ENCODE data around the gene ALDH16A1. TPM values are rescaled to one million over a fixed set of nuclear protein-coding genes. Genes with fewer than 3 reads are reported as not detected.

ALDH16A1 gene
- total and polyA plus RNA-seq, 10 of the 15 experiments (the other 5 are each of a cell fraction or from before 2014, with no cell fraction given) = 1.7 to 49.3 (median 18.1) TPM

DNA sequence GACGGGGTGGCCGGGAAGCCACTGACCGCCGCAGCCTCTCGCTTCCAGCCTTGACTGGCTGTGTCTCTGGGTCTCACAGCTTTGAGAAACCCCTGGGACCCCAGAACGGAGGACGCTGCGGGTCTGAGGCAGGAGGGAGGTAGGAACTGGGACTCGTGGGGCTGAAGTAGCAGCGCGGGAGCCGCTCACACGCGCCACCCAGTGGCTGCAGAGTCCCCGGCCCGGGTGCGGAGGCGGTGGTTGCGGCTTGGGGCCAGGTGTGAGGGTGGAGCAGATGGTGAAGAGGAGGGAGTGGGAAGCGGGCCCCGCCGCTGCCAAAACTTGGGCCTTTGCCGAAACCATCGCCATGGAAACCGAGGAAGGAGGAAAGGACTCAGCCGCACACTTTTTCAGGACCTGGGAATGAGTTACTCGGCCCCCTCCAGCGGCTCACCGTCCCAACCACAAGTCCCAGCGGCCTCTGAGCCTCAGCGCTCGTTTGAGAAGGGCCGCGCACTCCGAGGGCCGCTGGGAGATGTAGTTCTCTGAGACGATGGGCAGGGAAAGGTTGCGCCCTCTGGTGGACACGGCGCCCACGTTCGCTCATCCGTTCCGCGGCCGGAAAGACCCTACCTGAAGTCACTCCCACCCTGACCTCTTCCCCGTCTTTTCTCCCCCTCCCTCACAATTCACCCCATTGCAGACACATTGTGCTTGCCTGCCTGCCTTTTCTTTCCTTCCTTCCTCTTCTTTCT lies 9.5 kb upstream of the ALDH16A1 start:
- H3K27ac ChIP-seq (ENCODE audit: control insufficient read depth, insufficient read depth) = peak overlapping the region; percentile 21; the same call in 1 of the 2 replicates
- H3K4me1 ChIP-seq (ENCODE audit: control insufficient read depth, insufficient read depth, low read length) = no peaks in the 10 kb centered on the region
- DNase-seq (ENCODE audit: low read depth, low spot score) (peak; percentile 80), ATAC-seq (peak; percentile 92), FAIRE-seq (peak; percentile 98)
- SMC1A ChIA-PET (ENCODE audit: uncharacterized antibody, unreplicated experiment) = interaction anchor here (0.6 to 3.0 kb wide), 5 partner anchors 27 to 218 kb away, joined by 3 to 14 read pairs (median 4); no protein-coding TSS in a partner anchor
- 1% methylated on average over 47 of the region's 47 CpGs for WGBS (ENCODE audit: insufficient coverage, insufficient replicate concordance, low lambda C conversion rate, missing lambda C conversion rate)
- H3K79me2 ChIP-seq (ENCODE audit: control insufficient read depth, insufficient read depth, low read length) = no peaks in the 10 kb centered on the region; the same call in 1 of the 2 replicates
- no peaks in the 10 kb centered on the region for H4K20me1 ChIP-seq (ENCODE audit: control insufficient read depth, insufficient read depth)
- no peaks in the 10 kb centered on the region for H3K9me3 ChIP-seq (replicated peaks; ENCODE audit: control insufficient read depth, insufficient read depth, low read length)
- POLR2A ChIA-PET = interaction anchor here (1.0 to 1.5 kb wide), 3 partner anchors 8 to 52 kb away, joined by 3 to 5 read pairs (median 4); partner anchors contain the start of gene PIH1D1
- H3K27me3 ChIP-seq (replicated peaks in 1 of 2; ENCODE audit: control insufficient read depth in 2 of 2, insufficient read depth in 2 of 2, low read length in 1 of 2) = peaks cover 9 to 20% of the 10 kb centered on the region in 2 experiments
- BruUV-seq (replicated peaks) = no TSS peak
- RAD21 ChIA-PET (ENCODE audit: unreplicated experiment) = interaction anchor here (1.0 to 1.8 kb wide), 7 partner anchors 8 to 136 kb away, joined by 3 to 15 read pairs (median 4); partner anchors contain the start of gene PIH1D1
- peak overlapping the region; percentile 81 for H3K4me3 ChIP-seq
- CTCF ChIA-PET = interaction anchor here (0.6 to 4.9 kb wide), 13 partner anchors 8 to 204 kb away, joined by 3 to 47 read pairs (median 4); partner anchors contain the start of genes ALDH16A1 and PIH1D1
- H3K9ac ChIP-seq (ENCODE audit: control insufficient read depth, insufficient read depth, low read length) = peak overlapping the region; percentile 5; the same call in 1 of the 2 replicates
- H2AFZ ChIP-seq (ENCODE audit: control insufficient read depth, low read depth, low read length) = peak overlapping the region; percentile 76
- H3K4me2 ChIP-seq (ENCODE audit: control insufficient read depth, insufficient read depth) = peak overlapping the region; percentile 62
- peaks cover 0 to 4% of the 10 kb centered on the region in 2 experiments; a peak in 2 of 4 replicates for H3K36me3 ChIP-seq (ENCODE audit: control insufficient read depth in 2 of 2, insufficient read depth in 2 of 2, low read length in 1 of 2)
- in situ Hi-C loops (cut with MboI) (no loop called here), intact Hi-C loops (cut with micrococcal nuclease; ENCODE audit: unreplicated experiment) (loop anchor here (1.0 kb wide), 7 partner anchors 27 to 217 kb away; partner anchors contain the start of gene FLT3LG)
- TF ChIP-seq TARDBP (IDR thresholded peaks at IDR 0.05; ENCODE audit: borderline replicate concordance) (peak; percentile 95), SREBF1 (IDR thresholded peaks at IDR 0.05; ENCODE audit: low read length) (peak; percentile 77), CREB1 (IDR thresholded peaks at IDR 0.05; ENCODE audit: low read depth) (peak; percentile 78), SUZ12 (IDR thresholded peaks at IDR 0.05; ENCODE audit: unreplicated experiment) (no peak), MYC (IDR thresholded peaks at IDR 0.05; ENCODE audit: insufficient read depth, insufficient read length, insufficient replicate concordance, low read length, severe bottlenecking) (peak; percentile 16), SIN3A (IDR thresholded peaks at IDR 0.05; ENCODE audit: low read depth, low read length) (peak; percentile 29; the same call in 1 of the 2 replicates), RB1 (IDR thresholded peaks at IDR 0.05; ENCODE audit: borderline replicate concordance) (peak; percentile 61; the same call in 1 of the 2 replicates), STAT1 (conservative IDR thresholded peaks at IDR 0.05) (0 out of 2 replicates have a peak, but pooled peaks have one; percentile 64), IKZF2 (IDR thresholded peaks at IDR 0.05) (peak; percentile 65 to 73; a peak in 2 of 4 replicates), EGR1 (IDR thresholded peaks at IDR 0.05; ENCODE audit: borderline replicate concordance in 1 of 2, low read depth in 2 of 2, low read length in 2 of 2) (peak; percentile 16 to 99), RELA (IDR thresholded peaks at IDR 0.05; ENCODE audit: borderline replicate concordance, partially characterized antibody) (peak; percentile 83), ATF7 (IDR thresholded peaks at IDR 0.05; ENCODE audit: low read depth) (peak; percentile 37; the same call in 1 of the 2 replicates)
- TF ChIP-seq, protein P1, sequence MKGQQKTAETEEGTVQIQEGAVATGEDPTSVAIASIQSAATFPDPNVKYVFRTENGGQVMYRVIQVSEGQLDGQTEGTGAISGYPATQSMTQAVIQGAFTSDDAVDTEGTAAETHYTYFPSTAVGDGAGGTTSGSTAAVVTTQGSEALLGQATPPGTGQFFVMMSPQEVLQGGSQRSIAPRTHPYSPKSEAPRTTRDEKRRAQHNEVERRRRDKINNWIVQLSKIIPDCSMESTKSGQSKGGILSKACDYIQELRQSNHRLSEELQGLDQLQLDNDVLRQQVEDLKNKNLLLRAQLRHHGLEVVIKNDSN (IDR thresholded peaks at IDR 0.05; ENCODE audit: borderline replicate concordance, extremely low read length, insufficient read depth, low read depth, low read length) = no peak
- TF ChIP-seq, protein P2, sequence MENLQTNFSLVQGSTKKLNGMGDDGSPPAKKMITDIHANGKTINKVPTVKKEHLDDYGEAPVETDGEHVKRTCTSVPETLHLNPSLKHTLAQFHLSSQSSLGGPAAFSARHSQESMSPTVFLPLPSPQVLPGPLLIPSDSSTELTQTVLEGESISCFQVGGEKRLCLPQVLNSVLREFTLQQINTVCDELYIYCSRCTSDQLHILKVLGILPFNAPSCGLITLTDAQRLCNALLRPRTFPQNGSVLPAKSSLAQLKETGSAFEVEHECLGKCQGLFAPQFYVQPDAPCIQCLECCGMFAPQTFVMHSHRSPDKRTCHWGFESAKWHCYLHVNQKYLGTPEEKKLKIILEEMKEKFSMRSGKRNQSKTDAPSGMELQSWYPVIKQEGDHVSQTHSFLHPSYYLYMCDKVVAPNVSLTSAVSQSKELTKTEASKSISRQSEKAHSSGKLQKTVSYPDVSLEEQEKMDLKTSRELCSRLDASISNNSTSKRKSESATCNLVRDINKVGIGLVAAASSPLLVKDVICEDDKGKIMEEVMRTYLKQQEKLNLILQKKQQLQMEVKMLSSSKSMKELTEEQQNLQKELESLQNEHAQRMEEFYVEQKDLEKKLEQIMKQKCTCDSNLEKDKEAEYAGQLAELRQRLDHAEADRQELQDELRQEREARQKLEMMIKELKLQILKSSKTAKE (IDR thresholded peaks at IDR 0.05; ENCODE audit: low read depth, poor library complexity, severe bottlenecking) = no peak
- TF ChIP-seq, protein P3, sequence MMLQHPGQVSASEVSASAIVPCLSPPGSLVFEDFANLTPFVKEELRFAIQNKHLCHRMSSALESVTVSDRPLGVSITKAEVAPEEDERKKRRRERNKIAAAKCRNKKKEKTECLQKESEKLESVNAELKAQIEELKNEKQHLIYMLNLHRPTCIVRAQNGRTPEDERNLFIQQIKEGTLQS (IDR thresholded peaks at IDR 0.05; ENCODE audit: borderline replicate concordance, extremely low read depth, low read depth, low read length) = peak; percentile 72; the same call in 1 of the 2 replicates
- TF ChIP-seq, protein P4, sequence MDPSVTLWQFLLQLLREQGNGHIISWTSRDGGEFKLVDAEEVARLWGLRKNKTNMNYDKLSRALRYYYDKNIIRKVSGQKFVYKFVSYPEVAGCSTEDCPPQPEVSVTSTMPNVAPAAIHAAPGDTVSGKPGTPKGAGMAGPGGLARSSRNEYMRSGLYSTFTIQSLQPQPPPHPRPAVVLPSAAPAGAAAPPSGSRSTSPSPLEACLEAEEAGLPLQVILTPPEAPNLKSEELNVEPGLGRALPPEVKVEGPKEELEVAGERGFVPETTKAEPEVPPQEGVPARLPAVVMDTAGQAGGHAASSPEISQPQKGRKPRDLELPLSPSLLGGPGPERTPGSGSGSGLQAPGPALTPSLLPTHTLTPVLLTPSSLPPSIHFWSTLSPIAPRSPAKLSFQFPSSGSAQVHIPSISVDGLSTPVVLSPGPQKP (IDR thresholded peaks at IDR 0.05; ENCODE audit: low read depth, low read length) = peak; percentile 41; the same call in 1 of the 2 replicates

Measured in GM12878 (cell line).